HepG2 (cell line): ENCODE results near the gene TMED3. TPM values are rescaled to one million over a fixed set of nuclear protein-coding genes. Genes with fewer than 3 reads are reported as not detected.

Experiments
- BRF2 ChIP-seq: sonication (generic); formaldehyde crosslinking; IDR thresholded peaks from 2 replicates; pipeline ENCODE4 v1.8.1; 2022; ENCODE audit warnings: mild to moderate bottlenecking, missing genetic modification reagents
- CBFB ChIP-seq: sonication (generic); formaldehyde crosslinking; IDR thresholded peaks from 2 replicates; pipeline ENCODE4 v1.4.0; 2020; ENCODE audit warnings: missing genetic modification reagents
- CBX1 ChIP-seq: IDR thresholded peaks from one replicate; pipeline ENCODE4 v1.6.1; 2016; ENCODE audit warnings: antibody characterized with exemption, low read depth
- CHD4 ChIP-seq: fragments of 200-600 bp; sonication (generic); IDR thresholded peaks from 2 replicates; pipeline ENCODE4 v1.7.0; 2017; ENCODE audit warnings: mild to moderate bottlenecking, low read length, borderline replicate concordance
- FOXA1 ChIP-seq, 2 experiments: fragments of 450-650 bp in 1 of 2; sonication (generic) in 1 of 2; formaldehyde crosslinking in 1 of 2; IDR thresholded peaks; 2 replicates each; pipeline versions ENCODE4 v1.4.0 to v1.6.1; 2016 to 2020; ENCODE audit warnings: missing genetic modification reagents in 1 of 2
- HNF4G ChIP-seq, 2 experiments: sonication (generic) in 1 of 2; formaldehyde crosslinking in 1 of 2; IDR thresholded peaks; 2 replicates each; pipeline versions ENCODE4 v1.4.0 to v1.6.1; 2011 to 2020; ENCODE audit warnings: borderline replicate concordance in 2 of 2, low read depth in 2 of 2, mild to moderate bottlenecking in 2 of 2, low read length in 1 of 2, missing genetic modification reagents in 1 of 2, moderate library complexity in 1 of 2
- IRF1 ChIP-seq: sonication (generic); formaldehyde crosslinking; IDR thresholded peaks from 2 replicates; pipeline ENCODE4 v1.4.0; 2020; ENCODE audit warnings: low read depth, mild to moderate bottlenecking, missing genetic modification reagents
- KMT2B ChIP-seq: IDR thresholded peaks from 2 replicates; pipeline ENCODE4 v1.6.1; 2016; ENCODE audit warnings: missing genetic modification reagents, missing compliant biosample characterization
- MIER2 ChIP-seq: IDR thresholded peaks from 2 replicates; pipeline ENCODE4 v1.6.1; 2016; ENCODE audit warnings: missing biosample characterization, missing genetic modification reagents
- MXD1 ChIP-seq: sonication (generic); formaldehyde crosslinking; IDR thresholded peaks from 2 replicates; pipeline ENCODE4 v1.4.0; 2020; ENCODE audit warnings: mild to moderate bottlenecking, missing genetic modification reagents
- NFE2 ChIP-seq: sonication (generic); formaldehyde crosslinking; IDR thresholded peaks from 2 replicates; pipeline ENCODE4 v1.4.0; 2020; ENCODE audit warnings: missing genetic modification reagents
- ONECUT2 ChIP-seq: sonication (generic); formaldehyde crosslinking; IDR thresholded peaks from 2 replicates; pipeline ENCODE4 v1.4.0; 2020; ENCODE audit warnings: missing genetic modification reagents
- PHF20 ChIP-seq: sonication (generic); formaldehyde crosslinking; IDR thresholded peaks from 2 replicates; pipeline ENCODE4 v1.5.0; 2020; ENCODE audit warnings: mild to moderate bottlenecking, missing genetic modification reagents
- SAP130 ChIP-seq: IDR thresholded peaks from 2 replicates; pipeline ENCODE4 v1.6.1; 2016; ENCODE audit warnings: low read depth
- SPEN ChIP-seq: sonication (generic); formaldehyde crosslinking; IDR thresholded peaks from 2 replicates; pipeline ENCODE4 v1.5.1; 2020; ENCODE audit warnings: low read depth, mild to moderate bottlenecking, missing genetic modification reagents
- TBX2 ChIP-seq: sonication (generic); formaldehyde crosslinking; IDR thresholded peaks from 2 replicates; pipeline ENCODE4 v1.5.0; 2020; ENCODE audit warnings: missing genetic modification reagents, mild to moderate bottlenecking, borderline replicate concordance
- THAP7 ChIP-seq: sonication (generic); formaldehyde crosslinking; IDR thresholded peaks from 2 replicates; pipeline ENCODE4 v1.8.1; 2023; ENCODE audit warnings: mild to moderate bottlenecking, missing genetic modification reagents
- ZBTB8A ChIP-seq: sonication (generic); formaldehyde crosslinking; IDR thresholded peaks from 2 replicates; pipeline ENCODE4 v1.4.0; 2020; ENCODE audit warnings: mild to moderate bottlenecking, low read depth, missing genetic modification reagents, borderline replicate concordance
- ZMYM2 ChIP-seq: sonication (generic); formaldehyde crosslinking; IDR thresholded peaks from 2 replicates; pipeline ENCODE4 v1.8.0; 2022; ENCODE audit warnings: mild to moderate bottlenecking, missing genetic modification reagents
- ZNF224 ChIP-seq: sonication (generic); formaldehyde crosslinking; IDR thresholded peaks from 2 replicates; pipeline ENCODE4 v1.5.0; 2020; ENCODE audit warnings: mild to moderate bottlenecking, missing genetic modification reagents
- ZNF232 ChIP-seq: sonication (generic); formaldehyde crosslinking; IDR thresholded peaks from 2 replicates; pipeline ENCODE4 v1.4.0; 2020; ENCODE audit warnings: missing genetic modification reagents, borderline replicate concordance
- ZNF263 ChIP-seq: sonication (generic); formaldehyde crosslinking; IDR thresholded peaks from 2 replicates; pipeline ENCODE4 v1.4.0; 2020; ENCODE audit warnings: missing genetic modification reagents
- ZNF30 ChIP-seq: sonication (generic); formaldehyde crosslinking; IDR thresholded peaks from 2 replicates; pipeline ENCODE4 v1.5.0; 2020; ENCODE audit warnings: mild to moderate bottlenecking, missing genetic modification reagents
- ZNF503 ChIP-seq: sonication (generic); formaldehyde crosslinking; IDR thresholded peaks from 2 replicates; pipeline ENCODE4 v1.4.0; 2020; ENCODE audit warnings: missing genetic modification reagents
- ZNF7 ChIP-seq: IDR thresholded peaks from 2 replicates; pipeline ENCODE4 v1.6.1; 2016; ENCODE audit warnings: missing biosample characterization, missing genetic modification reagents
- ZNF746 ChIP-seq: sonication (generic); formaldehyde crosslinking; IDR thresholded peaks from 2 replicates; pipeline ENCODE4 v1.8.0; 2022; ENCODE audit warnings: mild to moderate bottlenecking, missing genetic modification reagents
- ZNF792 ChIP-seq: IDR thresholded peaks from 2 replicates; pipeline ENCODE4 v1.6.1; 2016
- polyA plus RNA-seq, 8 experiments: library from polyadenylated mRNA; depleted of rRNA in 3 of 8; stranded (reverse) in 7 of 8; unstranded in 1 of 8; fragments of >200 nt; fragmentation: Illumina TruSeq in 4 of 8; extraction: Trizol in 4 of 8; gene quantifications; 2 replicates each; pipeline versions ENCODE4 v1.2.1 to v1.2.3, GENCODE V29; 2011 to 2016; ENCODE audit warnings: low read depth in 4 of 8, missing spikeins in 1 of 8, mixed read lengths in 1 of 8; ENCODE audit not compliant: insufficient read depth in 1 of 8
- total RNA-seq, 5 experiments: library from RNA; depleted of rRNA; stranded (reverse); fragments of >200 nt; fragmentation: Illumina TruSeq; extraction: Trizol; gene quantifications; 2 replicates each; pipeline ENCODE4 v1.2.3, GENCODE V29; 2016; ENCODE audit warnings: low read depth in 1 of 5

Gene TMED3
- total and polyA plus RNA-seq, 2 of the 13 experiments (the other 11 are each of a cell fraction or from before 2014, with no cell fraction given) = 125 to 155 TPM

- no peak for TF ChIP-seq ZBTB8A (CRISPR knock-in tag)
- peak; percentile 89; the same call in 1 of the 2 replicates for TF ChIP-seq ZNF232 (CRISPR knock-in tag)
- TF ChIP-seq ZNF792 (CRISPR knock-in tag) = 0 out of 2 replicates have a peak, but pooled peaks have one; percentile 30
- TF ChIP-seq KMT2B = no peak
- TF ChIP-seq SAP130 = peak; percentile 33; the same call in 1 of the 2 replicates
- no peak for TF ChIP-seq ZNF503 (CRISPR knock-in tag)
- TF ChIP-seq ONECUT2 (CRISPR knock-in tag) = no peak
- 0 out of 2 replicates have a peak, but pooled peaks have one; percentile 25 for TF ChIP-seq PHF20 (CRISPR knock-in tag)
- TF ChIP-seq BRF2 (CRISPR knock-in tag) = no peak
- TF ChIP-seq ZNF263 (CRISPR knock-in tag) = no peak
- no peak for TF ChIP-seq CBFB (CRISPR knock-in tag)
- no peak for TF ChIP-seq IRF1 (CRISPR knock-in tag)
- no peak for TF ChIP-seq ZMYM2 (CRISPR knock-in tag)
- TF ChIP-seq THAP7 (CRISPR knock-in tag) = peak; percentile 46; the same call in 1 of the 2 replicates
- TF ChIP-seq FOXA1 (IDR thresholded peaks at IDR 0.05) = no peak
- no peak for TF ChIP-seq FOXA1 (CRISPR knock-in tag; IDR thresholded peaks at IDR 0.05)
- no peak for TF ChIP-seq ZNF746 (CRISPR knock-in tag)
- no peak for TF ChIP-seq SPEN (CRISPR knock-in tag)
- no peak for TF ChIP-seq ZNF224 (CRISPR knock-in tag)
- 0 out of 2 replicates have a peak, but pooled peaks have one; percentile 35 for TF ChIP-seq TBX2 (CRISPR knock-in tag)
- TF ChIP-seq MXD1 (CRISPR knock-in tag) = no peak
- no peak for TF ChIP-seq HNF4G (IDR thresholded peaks at IDR 0.05; ENCODE audit: borderline replicate concordance, low read depth, low read length)
- TF ChIP-seq HNF4G (CRISPR knock-in tag; IDR thresholded peaks at IDR 0.05; ENCODE audit: borderline replicate concordance, low read depth) = no peak
- TF ChIP-seq NFE2 = no peak
- peak; percentile 96 for TF ChIP-seq MIER2 (CRISPR knock-in tag)
- no peak for TF ChIP-seq CHD4
- TF ChIP-seq ZNF7 (CRISPR knock-in tag) = no peak
- TF ChIP-seq ZNF30 = no peak
- no peak for TF ChIP-seq CBX1
These were observed 27.5 kb upstream of the TMED3 start (continued) for GRCh38 chr15:79283252-79284048.
